Panc1 (cell line): ENCODE results near the gene TNNI3K.

Source experiments
- CTCF ChIP-seq: fragments of 450-650 bp; IDR thresholded peaks from 2 replicates; pipeline ENCODE4 v1.5.1; 2017; ENCODE audit warnings: mild to moderate bottlenecking
- POLR2AphosphoS5 ChIP-seq: IDR thresholded peaks from 2 replicates; pipeline ENCODE4 v1.6.1; 2012; ENCODE audit warnings: mild to moderate bottlenecking, low read depth, low read length, moderate library complexity
- REST ChIP-seq, 2 experiments: IDR thresholded peaks; 2 replicates each; pipeline ENCODE4 v1.6.1; 2011 to 2012; ENCODE audit warnings: low read depth in 2 of 2, control low read depth in 1 of 2, low read length in 1 of 2, mild to moderate bottlenecking in 1 of 2, moderate library complexity in 1 of 2; ENCODE audit not compliant: insufficient read depth in 1 of 2
- SIN3A ChIP-seq: IDR thresholded peaks from 2 replicates; pipeline ENCODE4 v1.6.1; 2012; ENCODE audit warnings: low read depth, mild to moderate bottlenecking, low read length, moderate library complexity, borderline replicate concordance; ENCODE audit not compliant: insufficient read depth
- TCF7L2 ChIP-seq: IDR thresholded peaks from 2 replicates; pipeline ENCODE4 v1.6.1; 2011; ENCODE audit warnings: mild to moderate bottlenecking, low read depth, low read length, inconsistent platforms

- no peak for TF ChIP-seq SIN3A
- no peak for TF ChIP-seq POLR2AphosphoS5
- no peak for TF ChIP-seq CTCF
- TF ChIP-seq REST (IDR thresholded peaks at IDR 0.05; ENCODE audit: insufficient read depth in 1 of 2, low read depth in 2 of 2, low read length in 1 of 2) = no peak
- no peak for TF ChIP-seq TCF7L2
Observed at GRCh38 chr1:74429580-74429979, 194.4 kb downstream of the TNNI3K start.
